GM03348 (cell line): Measurements from ENCODE around the gene IRAK2.
"Not testable (repeated sequence)": the region's sequence is repeated elsewhere in the genome, so short reads cannot be mapped to it uniquely, and the experiment has no call there.

Experiments
- DNase-seq: peaks from one replicate; pipeline ENCODE4 v3.0.0; 2012; ENCODE audit warnings: low spot score

IRAK2 gene

GRCh38 chr3:10253731-10254130 is 89.0 kb downstream of the IRAK2 start:
- no peak for DNase-seq

- no peak for DNase-seq
Measured at GRCh38 chr3:10255835-10256234, 91.1 kb downstream of the IRAK2 start.

DNA sequence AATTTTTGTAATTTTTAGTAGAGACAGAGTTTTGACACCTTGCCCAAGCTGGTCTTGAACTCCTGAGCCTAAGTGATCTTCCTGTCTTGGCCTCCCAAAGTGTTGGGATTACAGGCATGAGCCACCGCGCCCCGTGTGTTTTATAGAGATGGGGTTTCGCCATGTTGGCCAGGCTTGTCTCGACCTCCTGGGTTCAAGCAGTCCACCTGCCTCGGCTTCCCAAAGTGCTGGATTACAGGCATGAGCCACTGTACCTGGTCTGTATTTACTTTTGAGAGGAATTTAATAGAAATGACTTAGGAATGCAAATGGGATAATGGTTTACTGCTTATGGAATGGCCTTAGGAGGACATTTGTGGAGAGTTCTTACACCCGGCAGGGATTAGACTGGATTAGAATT is 94.3 kb downstream of the IRAK2 start:
- DNase-seq: no peak

GRCh38 chr3:10259798-10260197 is 95.1 kb downstream of the IRAK2 start:
- DNase-seq: no peak

- no peak for DNase-seq
Measured at GRCh38 chr3:10260211-10260701, 95.5 kb downstream of the IRAK2 start.

- DNase-seq: no peak
Measured at GRCh38 chr3:10262027-10262426, 97.3 kb downstream of the IRAK2 start.

DNA sequence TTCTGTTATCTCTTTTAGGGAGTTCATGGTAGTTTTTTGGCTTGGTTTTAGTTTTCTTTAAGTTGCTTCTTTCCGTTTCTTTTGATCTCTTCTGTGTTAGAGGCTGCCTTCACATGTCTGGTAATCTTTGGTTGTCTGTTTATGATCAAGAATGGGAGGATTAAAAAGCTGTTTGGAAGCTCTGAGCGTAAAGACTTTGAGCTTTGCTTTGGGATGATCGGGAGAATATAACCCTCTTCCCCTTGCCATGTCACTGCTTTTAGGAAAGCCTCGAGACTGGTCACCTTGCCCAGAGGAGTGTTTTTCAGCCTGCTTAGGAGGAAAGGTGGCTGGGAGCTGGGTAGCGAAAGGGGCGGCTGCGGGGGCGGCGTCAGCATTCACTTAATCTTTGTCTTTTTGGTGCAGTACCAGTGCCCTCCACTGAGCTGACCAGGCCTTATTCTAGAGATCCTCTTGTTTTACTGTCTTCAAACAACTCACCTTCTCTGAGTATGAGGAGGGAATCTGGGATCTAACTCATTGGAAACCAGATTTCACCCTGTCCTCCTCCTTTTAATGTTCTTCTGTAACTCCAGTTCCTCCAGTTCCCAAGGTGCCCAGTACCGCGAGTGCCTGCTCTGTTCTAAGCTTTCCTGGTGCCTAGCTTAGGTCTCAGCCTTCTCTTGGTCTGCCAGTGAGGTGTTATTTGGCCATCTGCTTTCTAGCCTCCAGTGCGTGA is 99.1 kb downstream of the IRAK2 start:
- peak; percentile 81 for DNase-seq

- DNase-seq: no peak
Measured at GRCh38 chr3:10265833-10266232, 101.1 kb downstream of the IRAK2 start.

DNA sequence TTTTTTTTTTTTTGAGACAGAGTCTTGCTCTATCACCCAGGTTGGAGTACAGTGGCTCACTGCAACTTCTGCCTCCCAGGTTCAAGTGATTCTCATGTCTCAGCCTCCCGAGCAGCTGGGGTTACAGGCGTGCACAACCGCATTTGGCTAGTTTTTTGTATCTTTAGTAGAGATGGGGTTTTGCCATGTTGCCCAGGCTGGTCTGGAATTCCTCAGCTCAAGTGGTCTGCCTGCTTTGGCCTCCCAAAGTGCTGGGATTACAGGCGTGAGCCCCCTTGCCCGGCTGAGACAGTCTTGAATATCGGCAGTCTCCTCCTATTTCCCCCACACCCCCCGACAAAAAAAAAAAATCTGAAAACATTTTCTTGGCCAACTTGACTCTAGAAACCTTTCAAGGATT is 102.2 kb downstream of the IRAK2 start:
- DNase-seq: not testable (repeated sequence)

DNA sequence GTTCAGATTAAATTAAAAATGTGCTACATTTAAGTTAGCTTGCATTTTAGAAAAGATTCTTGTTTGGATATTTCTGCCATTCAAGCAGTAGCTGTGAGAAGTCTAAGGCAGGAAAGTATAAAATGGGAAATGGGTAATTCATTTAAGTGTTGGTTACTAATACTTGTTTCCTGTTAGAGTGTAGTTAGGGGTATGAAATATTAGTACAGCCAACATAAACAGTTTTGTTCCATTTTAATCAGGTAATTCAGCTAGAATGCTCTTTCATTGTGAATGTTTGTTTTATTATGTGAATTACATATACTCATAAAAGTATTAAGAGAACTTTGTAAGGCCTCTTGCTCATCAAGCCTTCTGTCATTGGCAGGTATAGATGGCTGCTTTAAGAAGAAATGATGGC is 103.4 kb downstream of the IRAK2 start:
- no peak for DNase-seq

DNA sequence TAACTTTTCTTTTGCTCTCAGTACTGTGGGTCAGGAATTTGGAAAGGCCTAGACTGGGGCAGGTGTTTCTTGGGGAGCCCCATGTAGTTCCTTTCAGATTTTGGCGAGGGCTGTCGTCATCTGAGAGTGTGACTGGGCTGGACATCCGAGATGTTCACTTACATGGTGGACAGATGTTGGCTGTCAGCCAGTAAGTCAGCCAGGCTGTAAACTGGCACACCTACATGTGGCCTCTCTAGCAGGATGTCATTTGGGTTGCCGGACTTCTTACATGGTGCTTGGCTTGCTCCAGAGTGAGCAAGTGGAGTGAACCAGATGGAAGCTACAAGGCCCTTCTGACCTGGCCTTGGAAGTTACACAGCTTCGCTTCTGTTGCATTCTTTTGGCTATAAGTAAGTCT is 104.2 kb downstream of the IRAK2 start:
- no peak for DNase-seq

- DNase-seq: no peak
Measured at GRCh38 chr3:10269443-10269842, 104.7 kb downstream of the IRAK2 start.

GRCh38 chr3:10272476-10272875 is 107.8 kb downstream of the IRAK2 start:
- not testable (repeated sequence) for DNase-seq

GRCh38 chr3:10272977-10273376 is 108.3 kb downstream of the IRAK2 start:
- DNase-seq: no peak

GRCh38 chr3:10273702-10274305 is 109.1 kb downstream of the IRAK2 start:
- DNase-seq: peak; percentile 54

GRCh38 chr3:10274601-10275000 is 109.9 kb downstream of the IRAK2 start:
- no peak for DNase-seq

GRCh38 chr3:10277115-10277625 is 112.5 kb downstream of the IRAK2 start:
- no peak for DNase-seq

DNA sequence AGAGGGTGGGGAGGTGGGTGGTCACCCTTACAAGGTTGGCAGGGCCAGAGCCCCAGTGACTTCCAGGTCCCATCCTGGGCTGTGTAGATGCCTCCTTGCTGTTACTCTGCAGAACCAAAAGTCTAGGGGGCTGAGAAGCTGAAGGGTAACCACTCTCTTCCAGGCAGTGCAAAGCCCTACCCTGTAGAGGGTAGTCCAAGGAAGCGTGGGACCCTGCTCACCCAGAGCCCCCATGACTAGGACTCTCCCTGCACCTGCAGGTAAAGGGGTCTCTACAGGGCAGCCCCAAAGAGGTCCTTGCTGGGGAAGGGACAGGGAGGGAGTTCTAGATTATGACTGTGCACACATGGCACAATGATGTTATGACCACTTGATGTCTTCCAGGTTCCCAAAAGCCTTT is 113.8 kb downstream of the IRAK2 start:
- DNase-seq: no peak

DNA sequence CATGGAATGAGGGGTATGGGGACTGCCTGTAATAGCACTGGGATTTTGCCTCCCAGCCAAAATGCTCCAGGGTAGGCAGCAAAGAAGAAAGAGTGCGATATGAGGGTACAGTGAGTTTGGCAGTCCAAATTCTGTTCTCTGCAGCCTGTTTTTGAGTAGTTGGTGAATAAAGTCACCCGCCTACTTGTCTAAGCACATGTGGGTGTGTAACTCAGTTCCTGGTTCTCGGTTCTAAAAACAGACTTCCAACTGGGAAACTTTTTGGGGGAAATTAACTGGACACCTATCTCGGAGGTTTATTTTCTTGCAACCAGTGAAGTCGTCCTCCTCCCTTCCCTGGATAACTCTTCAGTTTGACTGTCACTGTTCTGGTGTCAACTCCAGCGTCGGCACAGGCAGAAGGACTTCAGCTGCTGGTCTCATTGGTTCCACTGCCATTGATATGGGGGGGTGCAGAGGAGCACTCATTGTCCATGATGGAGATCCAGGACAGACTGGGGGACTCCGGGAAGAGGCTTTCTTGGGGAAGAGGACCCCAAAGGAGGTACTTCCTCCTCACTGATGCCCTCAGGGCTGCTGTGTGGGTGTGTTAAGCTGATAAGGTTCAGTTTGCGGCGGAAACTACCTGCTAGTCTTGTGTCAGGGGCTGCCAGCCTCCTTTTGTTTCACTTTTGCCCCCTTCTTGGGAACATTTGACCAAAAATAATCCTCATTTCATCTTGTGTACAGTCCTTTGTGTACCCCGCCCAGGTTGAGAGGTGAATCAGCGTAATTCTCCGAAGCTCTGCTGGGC is 114.9 kb downstream of the IRAK2 start:
- DNase-seq: no peak

DNA sequence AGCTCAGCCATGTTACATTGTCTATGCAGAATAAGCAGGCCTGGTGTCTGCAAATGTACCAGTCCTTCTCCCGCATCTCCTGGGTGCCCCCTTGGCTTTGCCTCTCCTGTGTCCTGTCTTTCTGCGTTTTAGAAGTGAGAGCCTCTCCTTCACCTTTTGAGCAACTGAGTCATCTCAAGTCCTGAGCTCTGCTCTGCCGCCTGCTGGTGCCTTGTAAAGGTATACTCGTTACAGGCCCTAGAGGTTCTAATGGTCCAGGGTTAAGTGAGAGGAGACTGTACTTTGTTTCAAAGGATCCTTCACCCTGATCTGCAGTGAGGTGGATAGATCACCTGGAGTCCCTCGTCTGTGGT is 115.4 kb downstream of the IRAK2 start:
- no peak for DNase-seq

GRCh38 chr3:10280571-10280970 is 115.9 kb downstream of the IRAK2 start:
- DNase-seq: no peak

DNA sequence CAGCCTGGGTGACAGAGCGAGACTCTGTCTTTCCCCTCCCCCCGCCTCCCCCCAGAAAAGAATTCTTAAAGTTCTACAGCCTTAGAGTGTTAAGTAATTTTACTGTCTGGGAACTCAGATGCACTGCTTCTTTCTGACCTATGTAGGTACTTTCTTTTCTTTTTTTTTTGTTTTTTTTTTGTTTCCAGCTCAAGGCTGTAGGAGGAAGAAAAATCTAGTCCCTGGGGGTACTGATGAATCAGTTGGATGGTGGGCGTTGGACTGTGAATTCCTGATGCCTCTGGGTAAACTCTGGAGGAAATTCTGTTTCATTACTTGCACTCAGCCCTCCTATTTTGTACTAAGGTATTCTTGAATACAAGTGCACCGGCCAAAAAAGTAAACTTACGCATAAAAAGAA is 117.2 kb downstream of the IRAK2 start:
- peak; percentile 59 for DNase-seq

DNA sequence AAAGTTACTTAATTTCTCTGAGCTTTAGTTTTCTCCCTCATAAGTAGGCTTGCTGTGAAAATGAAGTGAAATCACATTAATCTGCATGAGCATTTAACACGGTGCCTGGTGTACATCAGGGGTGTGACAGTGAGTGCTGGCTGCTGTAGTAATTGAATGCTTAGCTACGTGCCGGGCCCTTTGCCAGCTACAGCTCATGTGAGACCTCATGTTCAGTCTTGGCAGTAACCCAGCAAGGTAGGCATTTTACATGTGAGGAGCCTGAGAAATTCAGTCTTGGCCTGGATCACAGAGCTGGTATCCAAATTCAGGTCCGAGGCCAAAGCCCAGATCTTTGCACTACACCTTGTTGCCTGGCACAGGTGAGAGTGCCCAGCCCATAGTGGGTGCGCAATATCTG is 118.9 kb downstream of the IRAK2 start:
- no peak for DNase-seq
